DND-41 (cell line): ENCODE results near the gene CXCL8.

ENCODE experiments used
- ATAC-seq: fragments of 200-7000 bp; cut with Tn5 transposase; 3 replicates; pipeline ENCODE4 v1.9.1; 2021; ENCODE audit warnings: low read depth; ENCODE audit not compliant: insufficient read depth
- DNase-seq: peaks from one replicate; pipeline ENCODE4 v3.0.0-alpha.2; 2020
- H2AFZ ChIP-seq: 2 replicates; pipeline ENCODE4 v1.6.0; 2012; ENCODE audit warnings: low read depth, low read length
- H3K27ac ChIP-seq: 2 replicates; pipeline ENCODE4 v1.5.1; 2012; ENCODE audit warnings: low read length, inconsistent platforms
- H3K27me3 ChIP-seq: fragments of 200-600 bp; sonication (generic); 2 replicates; pipeline ENCODE4 v1.6.0; 2012; ENCODE audit warnings: low read length, mild to moderate bottlenecking, inconsistent platforms; ENCODE audit not compliant: insufficient read depth, poor library complexity
- H3K36me3 ChIP-seq: 2 replicates; pipeline ENCODE4 v1.5.1; 2012; ENCODE audit warnings: low read length, inconsistent platforms; ENCODE audit not compliant: insufficient read depth
- H3K4me1 ChIP-seq: 2 replicates; pipeline ENCODE4 v1.5.1; 2012; ENCODE audit warnings: mild to moderate bottlenecking, low read length; ENCODE audit not compliant: insufficient read depth
- H3K4me2 ChIP-seq: 2 replicates; pipeline ENCODE4 v1.6.0; 2012; ENCODE audit warnings: mild to moderate bottlenecking, moderate library complexity, low read length, inconsistent platforms; ENCODE audit not compliant: insufficient read depth
- H3K4me3 ChIP-seq, 2 experiments: fragments of 200-600 bp in 1 of 2; shearing (Covaris generic) in 1 of 2; 2 replicates each; pipeline ENCODE4 v1.5.1; 2012 to 2016; ENCODE audit warnings: inconsistent platforms in 2 of 2, low read length in 2 of 2, mild to moderate bottlenecking in 2 of 2, low read depth in 1 of 2, moderate library complexity in 1 of 2
- H3K79me2 ChIP-seq: 2 replicates; pipeline ENCODE4 v1.6.0; 2012; ENCODE audit warnings: low read length, inconsistent platforms; ENCODE audit not compliant: insufficient read depth
- H3K9ac ChIP-seq: 2 replicates; pipeline ENCODE4 v1.6.0; 2012; ENCODE audit warnings: low read depth, mild to moderate bottlenecking, inconsistent platforms, low read length, moderate library complexity
- H3K9me3 ChIP-seq: 2 replicates; pipeline ENCODE4 v1.5.1; 2012; ENCODE audit warnings: low read length, moderate library complexity, mild to moderate bottlenecking, inconsistent platforms; ENCODE audit not compliant: insufficient read depth, severe bottlenecking
- H4K20me1 ChIP-seq: 2 replicates; pipeline ENCODE4 v1.6.0; 2012; ENCODE audit warnings: low read length; ENCODE audit not compliant: insufficient read depth
- EZH2 ChIP-seq: IDR thresholded peaks from 3 replicates; pipeline ENCODE4 v1.6.1; 2012; ENCODE audit warnings: borderline replicate concordance, low read depth, mild to moderate bottlenecking, moderate library complexity, low read length, inconsistent platforms; ENCODE audit not compliant: severe bottlenecking
- TF ChIP-seq, protein P1 (sequence below): IDR thresholded peaks from 2 replicates; pipeline ENCODE4 v1.5.1; 2012; ENCODE audit warnings: borderline replicate concordance, low read length, moderate library complexity, mild to moderate bottlenecking; ENCODE audit not compliant: poor library complexity, severe bottlenecking; ENCODE audit errors: extremely low read depth

CXCL8 gene

DNA sequence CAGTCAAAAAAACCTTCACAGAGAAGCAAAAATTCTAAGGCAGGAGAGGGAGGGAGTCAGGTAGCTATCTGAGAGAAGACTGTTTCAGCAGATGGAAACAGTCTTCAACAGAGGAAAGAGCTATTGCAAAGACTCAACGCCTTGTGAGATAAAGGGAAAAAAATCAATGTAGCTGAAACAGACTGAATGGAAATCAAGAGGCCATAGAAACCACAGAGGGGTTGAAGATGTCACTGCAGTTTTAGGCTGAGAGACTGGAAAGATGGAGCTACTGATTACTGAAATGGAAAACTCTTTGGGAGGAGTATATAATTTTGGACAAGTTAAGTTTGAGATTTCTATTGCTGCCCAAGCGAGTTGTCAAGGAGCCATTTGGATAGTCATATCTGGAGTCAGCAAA lies 28.4 kb upstream of the CXCL8 start:
- H2AFZ ChIP-seq: no peak overlapping the region
- no peak overlapping the region for H3K9ac ChIP-seq
- H3K79me2 ChIP-seq: no peaks in the 10 kb centered on the region
- no peak overlapping the region for H3K4me2 ChIP-seq
- no peak for DNase-seq
- H3K27ac ChIP-seq: no peak overlapping the region
- TF ChIP-seq, protein P1, sequence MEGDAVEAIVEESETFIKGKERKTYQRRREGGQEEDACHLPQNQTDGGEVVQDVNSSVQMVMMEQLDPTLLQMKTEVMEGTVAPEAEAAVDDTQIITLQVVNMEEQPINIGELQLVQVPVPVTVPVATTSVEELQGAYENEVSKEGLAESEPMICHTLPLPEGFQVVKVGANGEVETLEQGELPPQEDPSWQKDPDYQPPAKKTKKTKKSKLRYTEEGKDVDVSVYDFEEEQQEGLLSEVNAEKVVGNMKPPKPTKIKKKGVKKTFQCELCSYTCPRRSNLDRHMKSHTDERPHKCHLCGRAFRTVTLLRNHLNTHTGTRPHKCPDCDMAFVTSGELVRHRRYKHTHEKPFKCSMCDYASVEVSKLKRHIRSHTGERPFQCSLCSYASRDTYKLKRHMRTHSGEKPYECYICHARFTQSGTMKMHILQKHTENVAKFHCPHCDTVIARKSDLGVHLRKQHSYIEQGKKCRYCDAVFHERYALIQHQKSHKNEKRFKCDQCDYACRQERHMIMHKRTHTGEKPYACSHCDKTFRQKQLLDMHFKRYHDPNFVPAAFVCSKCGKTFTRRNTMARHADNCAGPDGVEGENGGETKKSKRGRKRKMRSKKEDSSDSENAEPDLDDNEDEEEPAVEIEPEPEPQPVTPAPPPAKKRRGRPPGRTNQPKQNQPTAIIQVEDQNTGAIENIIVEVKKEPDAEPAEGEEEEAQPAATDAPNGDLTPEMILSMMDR: no peak
- TF ChIP-seq EZH2: no peak
- H3K4me3 ChIP-seq: no peak overlapping the region
- no peaks in the 10 kb centered on the region for H3K36me3 ChIP-seq
- ATAC-seq: no peak
- peaks cover 34% of the 10 kb centered on the region for H3K4me1 ChIP-seq
- no peaks in the 10 kb centered on the region for H4K20me1 ChIP-seq
- H3K27me3 ChIP-seq: no peaks in the 10 kb centered on the region
- H3K9me3 ChIP-seq: no peaks in the 10 kb centered on the region

DNA sequence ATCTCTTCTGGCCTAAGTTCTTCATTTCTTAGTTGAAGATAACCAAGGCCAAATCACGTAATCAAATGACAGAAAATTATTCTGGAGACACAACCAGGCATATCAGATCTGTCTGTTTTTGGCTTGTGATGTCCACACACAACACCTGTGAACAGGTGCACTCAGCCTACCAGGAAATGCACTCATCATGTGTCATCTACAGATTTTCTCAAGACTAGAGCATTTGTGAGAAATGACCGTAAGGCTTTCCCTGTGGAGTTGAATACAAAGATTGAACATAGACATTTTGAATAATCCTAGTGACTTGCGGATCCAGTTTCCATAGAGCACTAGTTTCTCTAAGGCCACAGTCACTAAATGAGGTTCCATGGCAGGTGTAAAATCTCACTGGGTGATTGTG lies 26.7 kb upstream of the CXCL8 start:
- H4K20me1 ChIP-seq: no peaks in the 10 kb centered on the region
- H3K27me3 ChIP-seq: no peaks in the 10 kb centered on the region
- H3K4me3 ChIP-seq: no peak overlapping the region
- no peak overlapping the region for H3K9ac ChIP-seq
- H2AFZ ChIP-seq: no peak overlapping the region
- H3K36me3 ChIP-seq: no peaks in the 10 kb centered on the region
- DNase-seq (no peak), ATAC-seq (no peak)
- TF ChIP-seq, protein P1: no peak
- TF ChIP-seq EZH2: no peak
- no peaks in the 10 kb centered on the region for H3K9me3 ChIP-seq
- H3K27ac ChIP-seq: no peak overlapping the region
- H3K4me1 ChIP-seq: peaks cover 18% of the 10 kb centered on the region
- no peaks in the 10 kb centered on the region for H3K79me2 ChIP-seq
- no peak overlapping the region for H3K4me2 ChIP-seq

- DNase-seq (no peak), ATAC-seq (no peak)
- no peaks in the 10 kb centered on the region for H3K9me3 ChIP-seq
- H4K20me1 ChIP-seq: no peaks in the 10 kb centered on the region
- H3K4me2 ChIP-seq: no peak overlapping the region
- no peak overlapping the region for H3K27ac ChIP-seq
- no peak overlapping the region for H3K9ac ChIP-seq
- no peaks in the 10 kb centered on the region for H3K79me2 ChIP-seq
- H3K4me1 ChIP-seq: peaks cover 17% of the 10 kb centered on the region
- no peak overlapping the region for H3K4me3 ChIP-seq
- H3K36me3 ChIP-seq: no peaks in the 10 kb centered on the region
- TF ChIP-seq EZH2: no peak
- TF ChIP-seq, protein P1: no peak
- no peak overlapping the region for H2AFZ ChIP-seq
- no peaks in the 10 kb centered on the region for H3K27me3 ChIP-seq
Measured at GRCh38 chr4:73714647-73715046, 25.7 kb upstream of the CXCL8 start.

DNA sequence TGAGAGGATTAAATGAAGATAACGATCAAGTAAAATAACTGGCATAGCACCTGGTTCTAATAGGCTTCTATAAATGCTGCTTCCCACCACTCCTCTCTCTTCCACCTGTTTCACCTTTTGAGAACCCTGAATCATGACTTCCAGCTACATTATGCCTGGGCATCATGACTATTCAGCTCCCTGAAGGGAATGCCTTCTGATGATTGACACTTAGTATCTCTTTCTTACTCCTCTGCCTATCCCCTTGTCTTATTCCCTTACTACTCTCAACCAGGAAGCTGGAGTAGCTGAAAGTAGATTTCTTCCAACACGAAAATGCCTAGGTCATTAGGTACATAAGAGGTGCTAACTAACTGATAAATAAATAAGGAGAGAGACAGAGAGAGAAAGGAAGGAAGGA lies 24.7 kb upstream of the CXCL8 start:
- Histone ChIP-seq H2AFZ (0 out of 2 replicates have a peak overlapping the region, but pooled peaks have one; percentile 3), H3K4me1 (peaks cover 17% of the 10 kb centered on the region), H4K20me1 (no peaks in the 10 kb centered on the region), H3K36me3 (no peaks in the 10 kb centered on the region), H3K9me3 (no peaks in the 10 kb centered on the region), H3K4me3 (no peak overlapping the region), H3K27ac (peak overlapping the region; percentile 17; the same call in 1 of the 2 replicates), H3K79me2 (no peaks in the 10 kb centered on the region), H3K9ac (no peak overlapping the region), H3K27me3 (no peaks in the 10 kb centered on the region), H3K4me2 (no peak overlapping the region)
- DNase-seq (no peak), ATAC-seq (peak; percentile 39; the same call in 1 of the 3 replicates)
- TF ChIP-seq, protein P1: no peak
- no peak for TF ChIP-seq EZH2
